Keratinocyte (primary cell): Measurements from ENCODE around the gene NHLRC1.

Source experiments
- EZH2 ChIP-seq: IDR thresholded peaks from one replicate; pipeline ENCODE4 v1.6.1; 2012; ENCODE audit warnings: inconsistent platforms, mild to moderate bottlenecking, low read length, moderate library complexity
- TF ChIP-seq, protein P1 (sequence below), 3 experiments: IDR thresholded peaks in 1 of 3; conservative IDR thresholded peaks in 1 of 3; optimal IDR thresholded peaks in 1 of 3; 2 replicates in 2 of 3; 3 replicates in 1 of 3; pipeline versions ENCODE3 to v1.5.1; 2011; ENCODE audit warnings: low read length in 3 of 3, mild to moderate bottlenecking in 3 of 3, moderate library complexity in 2 of 3, control low read depth in 1 of 3, inconsistent platforms in 1 of 3; ENCODE audit not compliant: insufficient read depth in 2 of 3; ENCODE audit errors: extremely low read depth in 1 of 3

DNA sequence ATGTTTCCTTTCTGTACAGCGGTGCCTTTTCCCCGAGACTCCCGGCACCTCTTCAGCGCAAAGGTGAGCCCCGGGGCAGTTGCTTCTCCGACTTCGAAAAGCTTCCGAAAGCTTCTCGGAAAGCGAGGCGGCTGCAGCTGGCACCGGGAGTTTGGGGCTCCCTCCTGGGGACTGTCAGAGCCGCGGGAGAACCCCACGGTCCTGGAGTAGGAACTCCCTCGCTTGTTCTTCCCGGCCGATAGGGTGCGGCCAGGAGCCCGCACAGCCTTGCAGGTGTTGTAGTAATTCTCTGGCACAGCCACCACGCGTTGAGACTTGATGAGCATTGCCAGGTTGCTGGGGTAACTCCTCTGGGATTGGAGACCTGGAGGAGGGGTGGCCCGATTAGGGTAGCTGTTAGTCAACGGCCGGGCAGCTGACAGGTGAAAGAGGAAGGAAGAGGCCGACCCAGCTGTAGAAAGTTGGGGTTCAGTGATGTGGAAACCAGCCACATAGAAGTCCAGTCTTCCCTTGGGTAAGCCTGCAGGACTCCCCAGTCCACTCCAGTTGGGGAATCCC lies 33.5 kb upstream of the NHLRC1 start:
- TF ChIP-seq EZH2 = no peak
- TF ChIP-seq, protein P1, sequence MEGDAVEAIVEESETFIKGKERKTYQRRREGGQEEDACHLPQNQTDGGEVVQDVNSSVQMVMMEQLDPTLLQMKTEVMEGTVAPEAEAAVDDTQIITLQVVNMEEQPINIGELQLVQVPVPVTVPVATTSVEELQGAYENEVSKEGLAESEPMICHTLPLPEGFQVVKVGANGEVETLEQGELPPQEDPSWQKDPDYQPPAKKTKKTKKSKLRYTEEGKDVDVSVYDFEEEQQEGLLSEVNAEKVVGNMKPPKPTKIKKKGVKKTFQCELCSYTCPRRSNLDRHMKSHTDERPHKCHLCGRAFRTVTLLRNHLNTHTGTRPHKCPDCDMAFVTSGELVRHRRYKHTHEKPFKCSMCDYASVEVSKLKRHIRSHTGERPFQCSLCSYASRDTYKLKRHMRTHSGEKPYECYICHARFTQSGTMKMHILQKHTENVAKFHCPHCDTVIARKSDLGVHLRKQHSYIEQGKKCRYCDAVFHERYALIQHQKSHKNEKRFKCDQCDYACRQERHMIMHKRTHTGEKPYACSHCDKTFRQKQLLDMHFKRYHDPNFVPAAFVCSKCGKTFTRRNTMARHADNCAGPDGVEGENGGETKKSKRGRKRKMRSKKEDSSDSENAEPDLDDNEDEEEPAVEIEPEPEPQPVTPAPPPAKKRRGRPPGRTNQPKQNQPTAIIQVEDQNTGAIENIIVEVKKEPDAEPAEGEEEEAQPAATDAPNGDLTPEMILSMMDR (optimal IDR thresholded peaks at IDR 0.05 in 1 of 3, IDR thresholded peaks at IDR 0.05 in 1 of 3, conservative IDR thresholded peaks at IDR 0.05 in 1 of 3; ENCODE audit: extremely low read depth in 1 of 3, insufficient read depth in 2 of 3, low read length in 3 of 3) = peak; percentile 49 to 62 (median 59)
